22Rv1 (cell line): ENCODE results near the gene FAT1.

Experiments
- CTCF ChIP-seq: fragments of 450-650 bp; IDR thresholded peaks from 2 replicates; pipeline ENCODE4 v1.5.1; 2017; ENCODE audit warnings: mild to moderate bottlenecking
- ZFX ChIP-seq: fragments of 450-650 bp; IDR thresholded peaks from 2 replicates; pipeline ENCODE4 v1.6.1; 2017; ENCODE audit warnings: antibody characterized with exemption, borderline replicate concordance

- TF ChIP-seq CTCF = no peak
- TF ChIP-seq ZFX = no peak
Measured at GRCh38 chr4:186563761-186564160, 159.9 kb downstream of the FAT1 start.
